IMR-90 (cell line): ENCODE measurements around the gene AGAP1. TPM values are rescaled to one million over a fixed set of nuclear protein-coding genes. Genes with fewer than 3 reads are reported as not detected.

ENCODE experiments used
- ATAC-seq: fragments of 200-7000 bp; cut with Tn5 transposase; 2 replicates; pipeline ENCODE4 v1.9.1; 2020; ENCODE audit warnings: low read depth, mild to moderate bottlenecking, moderate library complexity
- BruUV-seq: library from RNA; stranded (reverse); fragments of 400-500 nt; replicated peaks from 2 replicates; lab custom pipeline; 2021; lab: Mats Ljungman, UMichigan
- CTCF ChIA-PET: fragments of 300-600 bp; formaldehyde crosslinking; extraction: SDS; loops from one replicate; lab custom pipeline; 2021; ENCODE audit warnings: antibody characterized with exemption; lab: Yijun Ruan, JAX
- POLR2A ChIA-PET: fragments of 300-600 bp; sonication (Branson Sonifier 250); formaldehyde crosslinking; loops from one replicate; lab custom pipeline; 2022; ENCODE audit warnings: antibody characterized with exemption; ENCODE audit not compliant: unreplicated experiment; lab: Charles Lee
- DNase-seq: peaks from one replicate; pipeline ENCODE4 v3.0.0; 2013
- H2AFZ ChIP-seq: replicated peaks from 2 replicates; pipeline ENCODE3; 2013; ENCODE audit warnings: low read length, mild to moderate bottlenecking; ENCODE audit not compliant: poor library complexity
- H2AK5ac ChIP-seq: 2 replicates; pipeline ENCODE4 v1.6.1; 2013; ENCODE audit warnings: low read depth, low read length, inconsistent platforms
- H2AK9ac ChIP-seq: replicated peaks from 2 replicates; pipeline ENCODE3; 2013; ENCODE audit warnings: mild to moderate bottlenecking, low read depth, low read length, moderate library complexity; ENCODE audit not compliant: poor library complexity
- H2BK120ac ChIP-seq: 2 replicates; pipeline ENCODE4 v1.6.1; 2013; ENCODE audit warnings: low read depth, low read length, inconsistent platforms
- H2BK15ac ChIP-seq: 3 replicates; pipeline ENCODE4 v1.6.1; 2013; ENCODE audit warnings: low read depth, low read length, inconsistent platforms
- H2BK20ac ChIP-seq: 2 replicates; pipeline ENCODE4 v1.6.1; 2013; ENCODE audit warnings: low read depth, mild to moderate bottlenecking, inconsistent platforms, low read length, moderate library complexity
- H2BK5ac ChIP-seq: 2 replicates; pipeline ENCODE4 v1.6.1; 2013; ENCODE audit warnings: mild to moderate bottlenecking, low read depth, low read length, inconsistent platforms; ENCODE audit not compliant: poor library complexity, severe bottlenecking
- H3K14ac ChIP-seq: replicated peaks from 2 replicates; pipeline ENCODE4 v1.6.1; 2013; ENCODE audit warnings: low read depth, low read length, inconsistent platforms
- H3K18ac ChIP-seq: 2 replicates; pipeline ENCODE4 v1.6.1; 2013; ENCODE audit warnings: low read depth, low read length, control low read depth
- H3K23ac ChIP-seq: 2 replicates; pipeline ENCODE4 v1.6.1; 2013; ENCODE audit warnings: low read depth, low read length, inconsistent platforms
- H3K27ac ChIP-seq: 2 replicates; pipeline ENCODE4 v1.5.1; 2013; ENCODE audit warnings: mild to moderate bottlenecking, control low read depth, low read length; ENCODE audit not compliant: insufficient read depth
- H3K27me3 ChIP-seq: 2 replicates; pipeline ENCODE4 v1.6.1; 2013; ENCODE audit warnings: low read length; ENCODE audit not compliant: control insufficient read depth, insufficient read depth
- H3K36me3 ChIP-seq: 2 replicates; pipeline ENCODE4 v1.6.1; 2013; ENCODE audit warnings: low read length, mixed read lengths; ENCODE audit not compliant: control insufficient read depth, insufficient read depth
- H3K4ac ChIP-seq: 2 replicates; pipeline ENCODE4 v1.6.1; 2013; ENCODE audit warnings: low read depth, low read length, inconsistent platforms
- H3K4me1 ChIP-seq: 2 replicates; pipeline ENCODE4 v1.6.1; 2013; ENCODE audit warnings: low read length, mixed read lengths; ENCODE audit not compliant: control insufficient read depth, insufficient read depth
- H3K4me2 ChIP-seq: 2 replicates; pipeline ENCODE4 v1.6.1; 2013; ENCODE audit warnings: low read depth, mild to moderate bottlenecking, control low read depth, low read length, moderate library complexity
- H3K4me3 ChIP-seq: 2 replicates; pipeline ENCODE4 v1.5.1; 2013; ENCODE audit warnings: low read depth, mild to moderate bottlenecking, control low read depth, low read length, moderate library complexity; ENCODE audit not compliant: insufficient read depth
- H3K56ac ChIP-seq: 2 replicates; pipeline ENCODE4 v1.6.1; 2013; ENCODE audit warnings: low read length, inconsistent platforms; ENCODE audit not compliant: insufficient read depth; ENCODE audit errors: extremely low read depth
- H3K79me1 ChIP-seq, 2 experiments: 2 replicates each; pipeline ENCODE4 v1.6.1; 2013; ENCODE audit warnings: low read length in 2 of 2, inconsistent platforms in 1 of 2, low read depth in 1 of 2
- H3K9ac ChIP-seq: 2 replicates; pipeline ENCODE4 v1.6.1; 2013; ENCODE audit warnings: low read depth, low read length, control low read depth
- H3K9me1 ChIP-seq: 2 replicates; pipeline ENCODE4 v1.6.1; 2013; ENCODE audit warnings: low read length, inconsistent platforms; ENCODE audit not compliant: insufficient read depth
- H3K9me3 ChIP-seq: 2 replicates; pipeline ENCODE4 v1.6.1; 2013; ENCODE audit warnings: low read length; ENCODE audit not compliant: control insufficient read depth, insufficient read depth
- H4K20me1 ChIP-seq: 2 replicates; pipeline ENCODE4 v1.6.1; 2013; ENCODE audit warnings: low read length, inconsistent platforms; ENCODE audit not compliant: insufficient read depth
- H4K5ac ChIP-seq: 2 replicates; pipeline ENCODE4 v1.6.1; 2013; ENCODE audit warnings: mild to moderate bottlenecking, low read depth, low read length, control low read depth
- H4K8ac ChIP-seq, 2 experiments: 2 replicates each; pipeline ENCODE4 v1.6.1; 2013; ENCODE audit warnings: low read depth in 2 of 2, low read length in 2 of 2, control low read depth in 1 of 2, inconsistent platforms in 1 of 2
- H4K91ac ChIP-seq: 2 replicates; pipeline ENCODE4 v1.6.1; 2013; ENCODE audit warnings: low read depth, low read length, inconsistent platforms; ENCODE audit not compliant: insufficient read depth
- BHLHE40 ChIP-seq: fragments of 150-350 bp; IDR thresholded peaks from 2 replicates; pipeline ENCODE4 v1.6.1; 2016; ENCODE audit warnings: mild to moderate bottlenecking, low read depth, low read length
- CEBPB ChIP-seq: IDR thresholded peaks from 2 replicates; pipeline ENCODE4 v1.6.1; 2012; ENCODE audit warnings: low read depth, low read length, improper control_type of control experiment
- CHD1 ChIP-seq: IDR thresholded peaks from 2 replicates; pipeline ENCODE4 v1.6.1; 2012; ENCODE audit warnings: low read depth, low read length, improper control_type of control experiment
- CTCF ChIP-seq: conservative IDR thresholded peaks from 2 replicates; pipeline ENCODE4 v1.5.1; 2012; ENCODE audit warnings: mild to moderate bottlenecking, low read depth, low read length, improper control_type of control experiment
- ELK1 ChIP-seq: fragments of 150-350 bp; IDR thresholded peaks from 2 replicates; pipeline ENCODE4 v1.6.1; 2016; ENCODE audit warnings: low read depth, mild to moderate bottlenecking, low read length, moderate library complexity, borderline replicate concordance
- FOS ChIP-seq: fragments of 150-350 bp; IDR thresholded peaks from 2 replicates; pipeline ENCODE4 v1.6.1; 2016; ENCODE audit warnings: low read depth, low read length
- MAZ ChIP-seq: IDR thresholded peaks from 2 replicates; pipeline ENCODE4 v1.6.1; 2012; ENCODE audit warnings: low read depth, mild to moderate bottlenecking, low read length, improper control_type of control experiment, moderate library complexity, borderline replicate concordance
- MXI1 ChIP-seq: IDR thresholded peaks from 2 replicates; pipeline ENCODE4 v1.6.1; 2012; ENCODE audit warnings: low read depth, mild to moderate bottlenecking, low read length, moderate library complexity, borderline replicate concordance
- NFE2L2 ChIP-seq: fragments of 150-350 bp; IDR thresholded peaks from 2 replicates; pipeline ENCODE4 v1.6.1; 2016; ENCODE audit warnings: low read depth, mild to moderate bottlenecking, low read length
- POLR2A ChIP-seq: IDR thresholded peaks from 2 replicates; pipeline ENCODE4 v1.6.1; 2012; ENCODE audit warnings: mild to moderate bottlenecking, low read depth, low read length
- RAD21 ChIP-seq: IDR thresholded peaks from 2 replicates; pipeline ENCODE4 v1.6.1; 2012; ENCODE audit warnings: low read length, improper control_type of control experiment
- RFX5 ChIP-seq: IDR thresholded peaks from 2 replicates; pipeline ENCODE4 v1.8.0; 2012; ENCODE audit warnings: low read depth, mild to moderate bottlenecking, low read length, moderate library complexity
- SMC3 ChIP-seq: fragments of 150-350 bp; IDR thresholded peaks from 2 replicates; pipeline ENCODE4 v1.6.1; 2016; ENCODE audit warnings: low read depth, mild to moderate bottlenecking, antibody characterized with exemption, low read length, moderate library complexity
- WGBS, 2 experiments: methylation state at CpG; one replicate each; pipeline versions ENCODE4 v1.1.5 to v1.1.7; 2013; ENCODE audit warnings: missing lambda C conversion rate in 2 of 2; ENCODE audit not compliant: insufficient read length in 1 of 2; ENCODE audit errors: extremely low coverage in 2 of 2; 5-methylcytosine and 5-hydroxymethylcytosine counted together
- dilution Hi-C: fragments of 300-500 bp; cut with HindIII; formaldehyde crosslinking; loops from one replicate; pipeline ENCODE4 v1.14.3; 2018; ENCODE audit warnings: low sequenced_read_pairs; ENCODE audit not compliant: unreplicated experiment
- in situ Hi-C: fragments of 300-500 bp; cut with MboI; formaldehyde crosslinking; loops from 3 replicates; pipeline ENCODE4 v1.14.3; 2019; ENCODE audit warnings: low sequenced_read_pairs, inconsistent platforms, mixed read lengths
- intact Hi-C: fragments of 100-400 bp; cut with micrococcal nuclease; formaldehyde crosslinking; loops from 2 replicates; pipeline ENCODE4 v1.10.0; 2022
- polyA plus RNA-seq, 3 experiments: library from polyadenylated mRNA; depleted of rRNA; stranded (reverse); fragments of >200 nt; gene quantifications; 2 replicates each; pipeline ENCODE4 v1.2.3, GENCODE V29; 2012; ENCODE audit warnings: low replicate concordance in 1 of 3
- total RNA-seq: library from RNA; depleted of rRNA; stranded (reverse); fragments of >200 nt; gene quantifications from 2 replicates; pipeline ENCODE4 v1.2.3, GENCODE V29; 2012

Gene AGAP1
- total and polyA plus RNA-seq, 2 of the 4 experiments (the other 2 are of a cell fraction) = 15.1 to 16.4 TPM

- intact Hi-C loops (no loop called here), in situ Hi-C loops (no loop called here), dilution Hi-C loops (no loop called here)
- H2BK15ac ChIP-seq = no peak overlapping the region
- no peak overlapping the region for H2BK120ac ChIP-seq
- no peak overlapping the region for H3K4me2 ChIP-seq
- H4K91ac ChIP-seq = no peak overlapping the region
- no peak overlapping the region for H3K27ac ChIP-seq
- H3K36me3 ChIP-seq = no peaks in the 10 kb centered on the region
- no peak overlapping the region for H3K14ac ChIP-seq
- no peak overlapping the region for H2BK5ac ChIP-seq
- no peak overlapping the region for H3K23ac ChIP-seq
- ChIA-PET POLR2A (no interaction called here), CTCF (no interaction called here)
- no peak overlapping the region for H3K56ac ChIP-seq
- H2BK20ac ChIP-seq = no peak overlapping the region
- H3K9me1 ChIP-seq = no peaks in the 10 kb centered on the region
- no peak for ATAC-seq
- H3K4ac ChIP-seq = no peak overlapping the region
- TF ChIP-seq CTCF (no peak), NFE2L2 (no peak), RFX5 (no peak), POLR2A (no peak), MAZ (no peak), FOS (no peak), CHD1 (no peak), ELK1 (no peak), CEBPB (no peak), SMC3 (no peak), RAD21 (no peak), BHLHE40 (no peak), MXI1 (no peak)
- no peak overlapping the region for H4K8ac ChIP-seq
- BruUV-seq = no TSS peak
- H3K4me3 ChIP-seq = no peak overlapping the region
- H2AK9ac ChIP-seq = no peak overlapping the region
- WGBS, 2 experiments = 80% methylated on average over 2 of the region's 4 CpGs; no CpG with 5 or more reads in 1 of the 2 experiments
- H3K9me3 ChIP-seq = no peaks in the 10 kb centered on the region
- H3K18ac ChIP-seq = no peak overlapping the region
- H2AFZ ChIP-seq = no peak overlapping the region
- H2AK5ac ChIP-seq = no peak overlapping the region
- peaks cover 2% of the 10 kb centered on the region for H3K4me1 ChIP-seq
- DNase-seq = no peak
- H3K9ac ChIP-seq = no peak overlapping the region
- H4K20me1 ChIP-seq = no peaks in the 10 kb centered on the region
- no peaks in the 10 kb centered on the region for H3K79me1 ChIP-seq
- H4K5ac ChIP-seq = no peak overlapping the region
- H3K27me3 ChIP-seq = no peaks in the 10 kb centered on the region
Measured at GRCh38 chr2:236073246-236073645, 579.4 kb downstream of the AGAP1 start.
